ENCODE measurements around the gene NRP1. TPM values are rescaled to one million over a fixed set of nuclear protein-coding genes. Genes with fewer than 3 reads are reported as not detected.

Gene NRP1
- total RNA-seq, 3 donors from 2014 or later: 12.3 to 52.3 (median 33.2) TPM

GRCh38 chr10:33273295-33274002 is 61.0 kb downstream of the NRP1 start:
- intact Hi-C loops (cut with DNase I, micrococcal nuclease): no loop called here
- Histone ChIP-seq H3K36me3 (ENCODE audit: low read depth) (no peaks in the 10 kb centered on the region), H3K4me3 (no peak overlapping the region), H3K4me1 (ENCODE audit: low read depth) (peaks cover 6% of the 10 kb centered on the region), H3K9me3 (no peaks in the 10 kb centered on the region)
- peak; percentile 95 for ATAC-seq
- DNase-seq: peak; percentile 55 to 76 (median 72)
- TF ChIP-seq CTCF (IDR thresholded peaks at IDR 0.05): no peak

GRCh38 chr10:33272635-33273034 is 61.8 kb downstream of the NRP1 start:
- ATAC-seq: no peak

GRCh38 chr10:33271969-33272583 is 62.4 kb downstream of the NRP1 start:
- DNase-seq (no peak), ATAC-seq (no peak)
- Histone ChIP-seq H3K36me3 (ENCODE audit: low read depth) (no peaks in the 10 kb centered on the region), H3K9me3 (no peaks in the 10 kb centered on the region), H3K4me3 (no peak overlapping the region), H3K4me1 (ENCODE audit: low read depth) (peaks cover 6% of the 10 kb centered on the region)
- intact Hi-C loops (cut with DNase I, micrococcal nuclease): no loop called here
- no peak for TF ChIP-seq CTCF (IDR thresholded peaks at IDR 0.05)

More at GRCh38 chr10:33272635-33273034, 61.8 kb downstream of the NRP1 start:
- intact Hi-C loops (cut with DNase I, micrococcal nuclease): no loop called here
- H3K36me3 ChIP-seq (ENCODE audit: low read depth): no peaks in the 10 kb centered on the region
- no peak for TF ChIP-seq CTCF (IDR thresholded peaks at IDR 0.05)
- H3K4me3 ChIP-seq: no peak overlapping the region
- peaks cover 6% of the 10 kb centered on the region for H3K4me1 ChIP-seq (ENCODE audit: low read depth)
- no peak for DNase-seq
- no peaks in the 10 kb centered on the region for H3K9me3 ChIP-seq

GRCh38 chr10:33270971-33271370 is 63.5 kb downstream of the NRP1 start:
- H3K36me3 ChIP-seq (ENCODE audit: low read depth): no peaks in the 10 kb centered on the region
- H3K4me3 ChIP-seq: no peak overlapping the region
- H3K9me3 ChIP-seq: no peaks in the 10 kb centered on the region
- DNase-seq (no peak), ATAC-seq (no peak)
- H3K4me1 ChIP-seq (ENCODE audit: low read depth): peaks cover 9% of the 10 kb centered on the region
- no peak for TF ChIP-seq CTCF (IDR thresholded peaks at IDR 0.05)
- intact Hi-C loops (cut with DNase I, micrococcal nuclease): no loop called here

GRCh38 chr10:33267708-33268107 is 66.8 kb downstream of the NRP1 start:
- ATAC-seq (no peak), DNase-seq (no peak)
- TF ChIP-seq CTCF (IDR thresholded peaks at IDR 0.05): no peak
- H3K4me1 ChIP-seq (ENCODE audit: low read depth): peaks cover 22% of the 10 kb centered on the region
- H3K9me3 ChIP-seq: no peaks in the 10 kb centered on the region
- intact Hi-C loops (cut with DNase I, micrococcal nuclease): no loop called here
- no peak overlapping the region for H3K4me3 ChIP-seq
- no peaks in the 10 kb centered on the region for H3K36me3 ChIP-seq (ENCODE audit: low read depth)

Measured in mucosa of descending colon (tissue), 3 donors.